SKM-1 (cell line): ENCODE results near the gene PTH1R.
A peak's percentile ranks its signal among the peaks of the same experiment; 100 is the strongest.

Experiments
- DNase-seq: peaks from one replicate; lab custom pipeline; 2025; ENCODE audit not compliant: unreplicated experiment; lab: John Stamatoyannopoulos, UW

Gene PTH1R

DNA sequence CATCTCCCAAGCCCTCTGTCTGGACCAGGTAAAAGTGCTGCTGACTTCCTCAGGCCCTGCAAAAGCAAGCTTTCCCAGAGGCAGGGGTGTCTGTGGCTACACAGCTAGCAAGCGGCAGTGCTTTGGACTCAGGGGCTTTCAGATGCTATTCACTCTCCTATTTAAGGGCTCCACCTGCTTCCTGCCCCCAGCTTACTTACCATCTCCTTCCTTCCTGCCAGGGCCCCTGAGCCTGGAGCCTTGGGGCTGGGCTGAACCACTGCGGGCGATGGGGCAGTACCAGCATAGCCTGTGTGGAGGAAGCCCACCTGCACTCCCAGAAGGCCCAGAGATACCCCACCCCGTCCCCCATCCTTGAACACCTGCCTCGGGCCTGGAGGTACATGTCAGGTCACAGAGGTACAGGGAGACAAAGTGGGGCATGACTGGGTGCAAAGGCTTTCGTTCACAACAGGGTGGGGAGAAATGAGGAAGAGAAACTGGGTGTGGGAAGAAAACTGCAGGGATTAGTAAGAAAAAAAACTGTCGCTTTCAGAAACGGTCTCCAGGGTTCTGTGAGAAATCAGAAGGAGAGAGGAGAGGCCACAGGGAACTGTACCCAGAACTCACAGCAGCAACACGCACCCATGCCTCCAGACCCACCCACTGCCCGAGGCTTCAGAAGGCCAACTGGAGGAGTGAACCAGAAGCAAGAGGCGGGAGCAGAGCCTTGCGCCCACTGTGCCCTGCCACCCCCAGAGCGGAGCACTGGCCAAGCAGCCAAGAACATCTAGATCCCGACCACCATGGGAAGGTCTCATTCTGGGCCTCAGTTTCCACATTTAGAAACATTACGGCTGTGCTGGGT, 49.6 kb downstream of the PTH1R start:
- DNase-seq, result peak; percentile 87

DNA sequence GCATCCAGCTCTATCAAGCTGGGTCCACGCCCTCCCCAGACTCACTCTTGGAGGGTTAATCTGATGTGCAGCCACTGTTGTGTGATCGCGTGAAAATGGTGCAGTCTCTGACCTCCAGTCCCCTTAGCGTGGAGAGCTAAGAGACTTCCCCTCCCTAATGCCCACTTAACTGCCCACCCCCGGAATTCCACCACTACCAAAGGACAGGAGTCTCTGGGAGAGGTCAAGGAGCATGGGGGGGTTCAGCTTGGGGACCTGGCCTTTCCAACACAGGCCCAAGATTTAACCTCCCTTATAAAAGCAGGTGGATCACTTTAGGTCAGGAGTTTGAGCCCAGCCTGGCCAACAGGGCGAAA, 50.2 kb downstream of the PTH1R start:
- DNase-seq, result no peak

DNA sequence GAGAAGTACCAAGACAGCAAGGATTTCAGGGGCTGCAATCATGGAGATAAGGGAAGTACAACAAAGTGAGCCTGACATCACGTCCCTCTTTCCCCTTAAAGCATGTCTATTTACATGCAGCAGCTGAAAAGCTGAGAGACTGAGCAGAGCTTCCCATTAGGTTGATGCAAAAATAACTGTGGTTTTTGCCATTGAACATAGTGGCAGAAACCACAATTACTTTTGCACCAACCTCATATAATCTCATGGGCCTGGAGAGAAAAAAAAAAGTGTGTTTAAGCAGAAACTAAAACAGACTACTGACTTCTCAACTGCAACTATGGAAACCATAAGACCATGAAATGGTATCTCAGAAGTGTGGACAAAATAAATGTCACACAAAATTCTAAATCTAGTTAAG, 50.8 kb downstream of the PTH1R start:
- peak; percentile 68 for DNase-seq

DNA sequence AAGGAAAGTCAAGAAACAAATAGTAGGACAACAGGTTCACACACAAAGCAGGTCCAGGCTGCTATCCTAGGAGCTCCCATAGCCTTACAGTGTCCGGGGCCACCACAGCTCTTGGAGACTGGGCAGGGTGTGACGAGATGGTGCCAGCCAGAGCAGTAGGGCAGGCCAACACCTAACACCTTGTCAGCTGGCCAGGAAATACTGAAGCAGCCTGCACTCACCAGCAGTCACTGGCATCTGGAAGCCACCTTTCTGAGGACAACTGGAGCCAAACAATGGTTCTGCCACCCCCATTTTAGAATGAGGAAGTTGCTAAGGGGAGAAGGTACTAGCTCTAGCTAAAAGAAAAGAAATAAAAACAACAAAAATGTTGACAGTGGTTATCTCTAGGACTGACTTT, 51.8 kb downstream of the PTH1R start:
- DNase-seq, result no peak

DNA sequence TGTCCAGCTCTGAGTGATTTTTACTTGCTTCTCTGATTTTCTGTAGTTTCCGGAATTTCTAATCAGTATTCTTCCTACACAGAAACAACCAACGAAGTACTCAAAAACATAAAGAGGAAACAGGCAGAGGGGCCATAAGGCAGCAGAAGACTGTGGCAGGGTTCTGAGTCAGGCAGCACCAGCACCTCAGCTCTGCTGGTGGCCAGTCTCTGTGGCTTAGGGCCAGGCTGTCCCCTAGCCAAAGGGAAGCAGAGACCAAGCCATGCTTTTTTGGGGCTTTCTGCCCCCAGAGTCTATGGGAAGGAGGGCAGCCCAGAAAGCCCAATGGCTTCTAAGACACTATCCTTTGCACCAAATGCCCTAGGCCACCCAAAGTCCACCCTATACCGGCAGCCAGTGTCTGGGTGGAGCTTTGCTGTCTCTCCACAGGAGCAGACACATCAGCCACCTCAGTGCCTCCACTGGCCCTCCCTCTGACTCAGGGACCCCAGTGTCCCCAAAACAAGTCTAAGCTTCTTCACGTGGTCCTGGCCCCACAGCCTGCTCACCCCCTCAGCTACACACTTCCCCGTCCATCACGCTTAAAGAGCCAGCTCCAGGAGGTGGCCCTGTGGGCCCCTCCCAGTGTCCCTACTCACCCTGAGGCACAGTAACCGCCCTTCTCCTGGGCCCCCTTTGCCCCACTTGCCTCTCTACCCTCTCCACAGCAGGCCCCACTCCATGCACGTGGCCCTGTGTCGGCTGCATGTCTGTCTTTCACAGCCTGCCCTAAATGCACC, 52.8 kb downstream of the PTH1R start:
- DNase-seq, result no peak

DNA sequence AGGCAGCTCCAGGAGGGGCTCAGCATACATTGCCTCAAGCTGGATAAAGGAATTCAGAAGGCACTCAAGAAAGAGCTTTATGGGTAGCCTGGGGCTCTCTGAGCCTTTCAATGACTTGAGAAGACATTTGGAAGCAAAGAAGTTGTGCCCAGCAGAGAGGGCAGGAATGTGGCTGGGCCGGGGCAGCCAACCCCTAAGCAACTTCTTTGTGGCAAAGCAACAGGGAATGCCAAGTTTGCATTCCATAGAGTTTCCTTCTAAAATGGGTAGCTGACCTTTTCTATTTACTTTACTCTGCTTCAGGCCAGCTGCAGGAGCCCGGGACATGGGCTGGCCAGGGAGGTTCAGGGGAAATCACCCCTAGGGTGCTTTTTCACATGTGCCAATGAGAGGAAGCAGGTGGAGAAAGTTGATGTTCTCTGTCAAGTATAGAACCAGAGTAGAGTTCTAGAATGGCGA, 53.5 kb downstream of the PTH1R start:
- DNase-seq, result no peak

DNA sequence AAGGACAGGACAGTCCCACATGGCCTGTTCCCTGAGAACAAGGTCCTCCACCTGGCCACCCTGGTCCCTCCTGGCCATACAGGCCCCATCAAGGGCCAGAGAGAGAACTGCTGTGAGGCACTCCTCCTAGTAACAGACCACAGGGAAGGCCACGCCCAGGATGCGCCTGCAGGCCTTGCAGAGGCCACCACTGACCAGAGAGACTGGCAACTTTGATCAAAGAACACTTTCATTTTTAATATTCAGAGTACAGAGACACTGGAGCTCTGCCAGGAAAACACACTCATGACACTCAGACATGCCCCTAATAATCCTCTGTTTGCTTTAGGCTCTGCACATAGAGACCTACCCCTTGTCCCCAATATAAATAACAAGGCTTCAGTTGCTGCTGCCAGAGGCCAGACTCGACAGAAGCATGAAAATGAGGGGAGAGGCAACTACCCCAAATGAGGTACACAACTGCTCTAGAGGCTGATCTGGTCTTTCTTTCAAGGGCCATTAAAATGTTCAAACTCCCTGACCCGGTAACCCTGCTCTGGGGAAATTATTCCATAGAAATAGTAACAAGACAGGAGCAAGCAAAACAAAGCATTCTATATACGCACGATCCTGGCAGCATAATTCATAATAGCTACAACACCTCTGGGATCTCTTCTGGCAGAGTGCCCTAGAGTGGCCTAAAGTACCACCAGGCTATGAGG, 54.3 kb downstream of the PTH1R start:
- DNase-seq, result no peak

DNA sequence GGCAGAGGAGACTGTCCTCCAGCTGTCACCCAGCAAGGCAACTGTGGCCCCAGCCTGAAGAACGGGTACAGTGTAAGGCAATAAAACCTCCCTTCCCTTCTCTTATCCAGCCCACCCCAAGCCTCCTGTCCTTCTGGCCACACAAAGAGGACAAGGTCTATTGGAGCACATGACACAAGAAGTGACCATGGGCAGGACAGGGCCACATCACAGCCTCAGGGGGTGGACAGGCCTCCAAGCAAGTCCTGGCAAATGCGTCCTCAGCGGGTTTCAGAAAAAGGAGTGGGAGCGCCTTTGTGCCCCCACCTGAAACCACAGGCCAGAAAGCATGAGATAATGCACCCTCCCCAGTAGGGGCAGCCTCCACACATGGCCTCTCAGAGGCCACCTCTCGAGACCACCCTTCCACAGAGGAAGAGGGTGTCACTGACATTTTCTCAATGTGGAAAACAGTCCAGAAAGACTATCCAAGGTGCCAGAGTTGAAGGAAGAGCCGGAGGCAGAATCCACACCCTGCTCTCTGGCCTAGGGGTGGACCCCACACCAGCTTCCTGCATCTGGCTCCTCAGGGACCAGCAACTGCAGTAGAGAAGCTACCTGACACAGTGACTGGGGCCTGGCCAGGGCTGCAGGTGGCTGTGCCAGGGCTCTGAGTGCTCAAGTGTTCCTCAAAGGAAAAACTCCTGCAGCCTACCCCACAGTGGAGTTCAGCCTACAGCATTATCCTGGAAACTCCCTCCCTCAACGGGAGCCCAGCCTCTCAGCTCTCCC, 55.1 kb downstream of the PTH1R start:
- no peak for DNase-seq

DNA sequence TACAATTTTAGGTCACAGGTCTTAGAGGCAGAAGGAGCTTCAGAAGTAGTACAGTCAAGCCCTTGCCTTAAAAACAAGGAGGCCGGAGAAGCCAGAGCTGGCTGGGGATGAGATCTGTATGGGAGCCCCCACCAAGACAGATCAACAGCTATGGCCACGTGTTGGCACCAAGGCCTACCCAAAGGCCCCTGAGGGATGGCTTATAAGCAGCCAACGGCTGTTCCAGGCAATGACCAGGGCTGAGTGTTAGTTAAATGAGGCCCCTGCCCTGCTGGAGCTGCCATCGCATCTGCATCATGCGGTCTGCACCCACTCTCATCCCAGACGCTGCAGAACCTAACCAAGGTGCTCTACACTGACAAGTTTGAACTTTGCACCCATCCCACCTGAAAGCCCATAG, 55.7 kb downstream of the PTH1R start:
- no peak for DNase-seq

DNA sequence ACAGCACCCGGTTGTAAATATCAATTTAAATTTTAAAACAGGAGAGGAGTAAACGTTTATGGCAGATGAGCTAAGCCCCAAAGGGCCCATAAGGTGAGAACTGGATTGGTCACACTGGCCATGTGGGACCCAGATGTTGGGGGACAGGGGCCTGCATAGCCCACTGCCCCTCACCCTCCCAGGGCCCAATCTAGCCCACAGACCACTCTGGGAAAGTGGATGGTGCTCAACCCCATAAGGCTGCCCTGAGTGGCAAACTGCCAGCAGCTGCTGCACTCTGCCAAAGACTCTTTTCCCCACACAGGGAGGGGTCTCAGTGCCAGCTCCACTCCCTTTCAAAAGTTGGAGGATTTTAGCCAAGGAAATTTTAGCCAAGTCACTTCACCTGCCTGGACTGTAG, 56.6 kb downstream of the PTH1R start:
- no peak for DNase-seq

DNA sequence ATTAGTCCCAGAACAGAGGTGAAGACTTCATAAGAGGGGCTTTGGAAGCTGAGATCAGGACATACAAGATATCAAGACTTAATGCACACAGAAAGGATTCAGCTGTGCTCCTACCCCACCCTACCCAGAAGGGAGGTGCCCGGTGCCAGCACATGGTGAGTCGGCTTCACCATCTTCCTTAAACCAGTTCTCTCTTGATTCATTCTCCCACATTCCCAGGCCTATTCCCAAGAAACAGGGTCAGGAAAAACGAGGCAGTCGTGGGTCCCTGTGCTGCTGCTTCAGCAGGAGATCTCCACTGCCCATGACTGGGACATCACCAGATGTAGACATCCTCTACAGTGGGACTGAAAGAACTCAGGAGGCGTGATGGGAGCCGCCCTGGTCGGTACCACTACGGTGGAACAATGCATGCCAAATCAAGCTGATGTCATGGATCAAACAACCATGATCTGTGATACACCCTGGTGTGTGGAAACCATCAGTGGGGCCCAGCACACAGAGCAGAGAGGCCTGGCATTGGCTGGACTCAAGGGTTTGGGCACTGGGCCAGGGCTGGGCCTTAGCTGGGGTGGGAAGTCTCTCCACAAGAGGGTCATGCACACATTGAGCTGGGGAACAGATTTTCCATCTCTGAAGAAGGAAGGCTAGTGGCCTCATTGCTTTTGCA, 57.1 kb downstream of the PTH1R start:
- DNase-seq, result no peak

DNA sequence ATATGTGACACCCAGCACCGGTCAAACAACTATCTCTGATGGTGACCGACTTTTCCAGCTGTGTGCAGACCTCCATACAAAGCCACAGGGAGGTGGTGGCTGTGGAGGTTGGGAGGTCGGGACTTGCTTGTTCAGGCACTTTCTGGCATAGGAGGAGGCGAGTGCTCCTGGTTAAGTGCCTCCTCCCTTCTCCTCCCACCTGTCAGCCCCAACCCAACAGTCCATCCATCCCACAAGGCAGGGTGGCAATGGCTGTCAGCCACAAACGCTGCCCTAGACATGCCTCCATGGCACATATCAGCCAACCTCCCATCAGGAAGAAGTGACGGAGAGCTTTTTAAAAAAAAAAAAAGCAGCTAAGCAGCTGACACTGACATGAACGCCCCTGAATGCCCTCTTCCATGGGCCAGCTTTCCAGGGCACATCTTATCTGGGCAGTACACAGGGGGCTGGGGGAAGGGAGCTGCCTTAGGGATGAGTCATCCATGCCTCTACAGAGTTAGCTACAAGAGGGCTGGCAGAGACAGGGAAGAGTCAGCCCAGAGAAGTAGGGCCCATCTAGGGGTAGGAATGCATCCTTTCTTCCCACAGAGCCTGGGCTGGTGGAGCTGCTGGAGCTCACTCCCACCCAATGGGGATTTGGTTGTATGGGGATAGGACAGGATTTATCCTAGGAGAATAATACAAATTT, 57.8 kb downstream of the PTH1R start:
- no peak for DNase-seq

DNA sequence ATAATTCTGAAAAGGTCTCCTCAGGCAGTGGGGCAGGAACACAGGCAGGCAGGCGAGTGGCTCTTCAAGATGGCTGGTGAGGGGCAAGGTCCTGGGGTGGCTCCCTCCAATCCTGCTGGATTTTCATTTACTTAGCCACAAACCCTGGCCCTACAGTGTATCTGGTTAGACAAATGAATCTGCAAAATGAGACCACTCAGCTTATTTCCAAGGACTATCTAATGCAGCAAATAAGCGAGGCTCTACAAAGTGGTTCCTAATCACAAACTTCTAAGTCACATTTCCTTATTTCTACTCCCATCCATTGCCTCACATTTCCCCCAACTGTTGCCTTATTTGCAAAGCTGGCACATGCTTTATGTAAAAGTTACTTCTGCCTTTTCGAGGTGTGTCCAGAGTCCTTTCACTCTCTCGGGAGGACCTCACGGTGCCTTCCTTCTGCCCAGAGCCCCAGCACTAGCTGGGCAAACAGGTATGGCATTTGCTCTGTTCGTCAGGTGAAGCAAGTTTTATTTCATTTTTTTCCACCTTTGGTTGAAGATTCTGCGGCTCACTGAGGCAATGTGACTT, 58.6 kb downstream of the PTH1R start:
- peak; percentile 49 for DNase-seq

DNA sequence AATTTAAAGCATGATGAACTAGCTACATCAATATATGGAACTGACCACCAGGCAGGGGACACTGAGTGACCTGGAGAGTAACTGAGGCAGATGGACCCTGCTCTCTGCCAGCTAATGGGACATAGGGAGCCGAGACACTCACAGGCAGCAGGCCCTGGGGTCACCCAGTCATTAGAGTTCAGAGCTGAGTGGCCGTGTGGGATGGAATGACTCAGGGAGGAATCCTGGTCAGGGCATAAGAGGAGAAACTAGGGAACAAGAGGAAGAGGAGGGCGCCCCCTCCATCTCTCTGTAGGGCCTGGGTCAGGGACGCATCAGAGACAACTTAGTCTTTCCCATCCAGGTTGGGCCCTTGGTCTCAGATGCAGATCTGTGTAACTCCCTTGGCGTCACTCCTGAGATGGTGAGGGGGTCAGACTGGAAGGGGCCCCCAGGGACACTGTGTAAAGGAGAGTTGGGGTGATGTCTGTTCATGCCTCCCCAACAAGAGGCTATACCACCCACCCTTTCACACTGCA, 59.3 kb downstream of the PTH1R start:
- no peak for DNase-seq

DNA sequence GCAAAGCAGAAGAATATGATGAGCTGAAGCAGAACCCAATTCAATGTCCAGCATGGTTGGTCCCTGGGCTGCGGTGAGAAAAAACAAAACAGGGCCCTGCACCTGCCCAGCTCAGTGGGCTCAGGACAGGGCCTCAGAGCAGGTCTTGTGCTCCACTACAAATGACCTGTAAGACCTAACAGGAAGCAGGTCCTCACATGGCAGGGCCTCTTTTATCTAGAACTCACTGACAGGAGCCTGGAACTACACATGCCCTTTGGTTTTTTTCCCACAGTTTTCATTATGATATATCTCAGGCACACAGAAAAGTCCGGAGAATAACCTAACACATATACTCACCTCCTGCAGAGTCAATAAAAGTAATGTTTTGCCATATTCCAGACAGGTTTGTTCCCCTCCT, 60.6 kb downstream of the PTH1R start:
- no peak for DNase-seq

DNA sequence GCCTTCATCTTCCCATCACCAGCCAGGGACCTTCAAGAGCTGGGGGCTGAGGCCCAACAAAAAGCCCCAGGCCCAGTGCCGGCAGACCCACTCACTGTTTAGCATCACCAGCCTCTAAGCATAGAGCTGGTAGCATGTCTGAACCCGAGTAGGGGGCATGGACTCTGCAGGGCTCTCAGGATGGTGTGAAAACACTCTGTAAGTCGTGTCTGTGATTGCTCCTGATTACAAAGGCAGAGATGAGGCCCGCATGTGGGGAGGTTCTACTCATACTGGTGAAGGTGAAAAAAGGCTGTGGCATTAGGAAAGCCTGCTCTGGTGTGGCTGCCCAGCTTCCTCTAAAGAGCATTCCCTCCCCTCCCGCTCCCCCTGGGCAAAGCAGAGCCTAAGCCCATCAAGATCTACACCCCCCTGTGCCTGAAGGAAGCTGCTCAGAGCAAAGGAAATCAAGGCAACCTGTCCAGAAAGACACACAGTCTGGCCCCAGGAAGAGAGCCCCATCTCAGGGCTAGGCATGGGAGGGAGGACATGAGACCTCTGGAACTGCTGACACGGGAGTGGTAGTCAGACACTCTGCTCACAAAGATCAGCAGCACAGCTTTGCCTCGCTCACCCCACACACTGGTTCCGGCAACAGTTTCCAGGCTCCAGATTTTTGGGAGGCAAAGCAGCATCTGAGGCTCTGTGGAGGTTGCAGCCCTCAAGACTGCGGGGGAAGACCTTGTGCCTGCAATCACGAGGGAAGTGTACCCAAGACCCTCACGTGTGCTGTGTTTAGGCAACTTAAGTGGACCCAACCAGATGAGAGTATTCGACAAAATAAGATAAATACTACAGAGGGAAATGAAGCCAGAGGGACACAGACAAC, 62.3 kb downstream of the PTH1R start:
- DNase-seq, result no peak

DNA sequence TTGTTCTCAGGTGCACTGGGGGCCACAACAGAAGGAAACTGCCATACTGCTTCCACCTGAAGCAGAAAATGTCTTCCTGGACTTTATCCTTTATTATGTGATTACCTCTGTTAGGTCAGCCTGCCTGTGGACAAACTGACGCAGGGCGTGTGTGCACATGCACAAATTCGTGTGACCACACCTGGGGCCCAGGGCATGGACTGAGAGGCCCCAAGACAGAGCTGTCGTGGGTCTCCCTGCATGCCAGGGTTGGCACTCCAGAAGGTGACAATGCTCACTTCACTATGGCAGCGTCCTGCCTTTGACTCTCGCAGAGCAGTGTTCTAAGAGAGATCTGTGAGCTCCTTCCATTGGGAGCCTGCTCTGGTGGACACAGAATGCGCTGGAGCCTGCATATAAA, 64.6 kb downstream of the PTH1R start:
- DNase-seq, result no peak

DNA sequence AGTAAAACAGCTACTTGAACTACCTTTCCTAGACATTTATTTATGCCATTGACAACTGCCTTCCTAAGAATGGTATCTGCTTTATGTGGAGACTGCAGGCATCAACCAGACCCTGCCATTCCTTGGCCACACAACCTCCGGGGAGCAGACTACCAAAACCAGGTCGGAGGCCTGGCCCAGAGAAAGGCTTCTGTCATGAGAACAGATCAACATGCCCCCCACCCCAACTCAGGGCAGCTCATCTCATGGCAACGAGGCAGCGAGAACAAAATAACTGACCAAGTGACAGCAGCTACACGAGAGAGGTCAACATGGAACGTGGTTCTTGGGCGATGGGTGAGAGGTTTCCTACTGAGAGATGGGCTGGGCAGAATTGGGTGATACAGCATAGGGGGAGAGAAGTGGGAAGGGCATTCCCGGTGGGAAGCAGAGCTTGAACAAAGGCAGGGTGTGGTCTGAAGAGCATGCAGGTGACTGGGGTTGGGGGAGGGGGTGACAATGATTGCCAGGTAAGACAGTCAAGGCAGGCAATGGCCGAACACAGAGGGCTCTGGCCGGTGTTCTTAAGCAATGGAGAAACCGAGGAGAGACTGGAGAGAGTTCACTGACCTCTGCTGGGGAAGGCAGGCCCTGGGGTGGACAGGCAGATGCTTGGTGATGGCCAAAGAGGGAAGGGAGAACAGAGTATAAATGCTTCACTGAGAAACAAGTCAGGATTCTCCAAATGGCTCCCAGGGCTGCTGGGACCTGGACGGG, 65.1 kb downstream of the PTH1R start:
- DNase-seq, result no peak
